Activated naive CD8-positive, alpha-beta T cell treated with anti-CD3 and anti-CD28 coated beads, Interleukin-2, amount 50 U/mL, for 24 hours (primary cell): Measurements from ENCODE around the gene BRSK1.

Source experiments
- ATAC-seq: fragments of 150-1000 bp; cut with Tn5 transposase; one replicate; pipeline ENCODE4 v1.10.0; 2021
- DNase-seq: peaks from one replicate; pipeline ENCODE4 v3.0.0; 2021
- H3K27ac Mint-ChIP-seq: one replicate; pipeline ENCODE4 v1.8.0; 2021; ENCODE audit warnings: mild to moderate bottlenecking, mixed read lengths
- H3K27me3 Mint-ChIP-seq: one replicate; pipeline ENCODE4 v1.8.0; 2021; ENCODE audit warnings: mixed read lengths
- H3K36me3 Mint-ChIP-seq: one replicate; pipeline ENCODE4 v1.8.0; 2021; ENCODE audit warnings: low read depth, mixed read lengths
- H3K4me1 Mint-ChIP-seq: one replicate; pipeline ENCODE4 v1.8.0; 2021; ENCODE audit warnings: mixed read lengths
- H3K4me3 Mint-ChIP-seq: one replicate; pipeline ENCODE4 v1.8.0; 2021; ENCODE audit warnings: mild to moderate bottlenecking, moderate library complexity, mixed read lengths
- H3K9me3 Mint-ChIP-seq: one replicate; pipeline ENCODE4 v1.8.0; 2021; ENCODE audit warnings: mixed read lengths

BRSK1 gene

DNA sequence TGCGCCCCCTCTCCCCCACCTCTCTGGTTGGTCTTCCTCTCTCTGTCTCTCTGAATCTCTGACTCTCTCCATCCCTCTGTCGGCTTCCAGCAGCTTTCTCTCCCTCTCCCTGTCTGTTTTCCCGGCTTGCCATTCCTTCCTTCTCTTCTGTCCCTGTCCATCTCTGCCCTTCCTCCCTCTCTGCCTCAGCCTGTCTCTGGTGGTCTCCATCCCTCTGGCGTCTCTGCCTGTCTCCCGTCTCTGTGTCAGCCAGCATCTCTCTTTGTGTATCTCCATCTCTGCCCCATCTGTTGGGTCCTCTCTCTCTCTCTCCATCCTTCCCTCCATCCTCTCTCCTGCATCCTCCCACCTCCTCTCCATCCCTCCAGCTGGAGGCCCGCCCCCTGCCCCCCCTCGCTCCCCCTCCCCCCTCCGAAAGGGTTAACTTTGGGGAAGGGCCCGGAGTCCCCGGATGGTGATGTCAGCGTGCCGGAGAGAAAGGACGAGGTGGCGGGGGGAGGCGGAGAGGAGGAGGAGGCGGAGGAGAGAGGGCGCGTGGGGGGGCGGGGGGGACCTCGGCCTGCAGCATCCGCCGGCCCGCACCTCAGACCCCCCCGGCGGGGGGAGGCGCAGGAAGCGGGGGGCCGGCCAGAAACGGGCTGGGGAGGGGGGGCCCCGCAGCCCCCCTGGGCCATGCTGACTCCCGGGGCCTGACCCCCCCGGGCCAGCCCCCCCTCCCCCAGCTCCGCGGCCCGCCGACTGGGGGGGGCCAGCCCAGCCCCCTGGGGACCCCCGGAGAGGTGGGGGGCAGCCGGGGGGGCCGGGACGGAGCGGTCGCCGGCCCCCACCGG lies at the start of gene BRSK1:
TSS of gene BRSK1 (plus strand) at position 450 of the 830 bp plus-strand sequence. CDS start 446 bp downstream, outside the sequence.
- H3K4me1 Mint-ChIP-seq: peaks cover 28% of the 10 kb centered on the region
- H3K4me3 Mint-ChIP-seq: peak within 1 kb of the TSS; percentile 48
- H3K36me3 Mint-ChIP-seq: peaks cover 1% of the 10 kb centered on the region
- ATAC-seq (no peak), DNase-seq (peak; percentile 52)
- H3K27ac Mint-ChIP-seq: peak within 1 kb of the TSS; percentile 5
- H3K27me3 Mint-ChIP-seq: peaks cover 4% of the 10 kb centered on the region
- H3K9me3 Mint-ChIP-seq: no peaks in the 10 kb centered on the region

- ATAC-seq: no peak
Measured at GRCh38 chr19:55238030-55238429, 45.8 kb upstream of the BRSK1 start.

DNA sequence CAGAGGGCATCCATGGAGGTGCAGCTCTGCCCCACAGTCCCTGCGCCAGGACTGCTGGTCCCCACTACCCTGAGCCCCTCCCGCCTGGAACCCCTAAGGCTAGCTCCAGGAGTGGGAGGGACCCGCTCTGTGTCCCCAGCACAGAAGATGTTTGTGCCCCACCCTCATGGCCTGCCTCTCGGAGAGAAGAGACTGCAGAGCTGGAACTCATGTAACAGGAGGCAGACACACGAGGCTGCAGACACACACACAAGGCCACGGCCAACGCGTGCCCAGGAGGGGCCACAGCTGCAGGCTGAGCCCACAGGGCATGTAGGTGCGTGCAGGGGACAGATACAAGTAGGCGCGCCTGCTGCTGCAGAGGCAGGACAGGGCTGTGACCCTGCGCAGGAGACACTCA lies 44.8 kb upstream of the BRSK1 start:
- no peaks in the 10 kb centered on the region for H3K27me3 Mint-ChIP-seq
- no peak overlapping the region for H3K4me3 Mint-ChIP-seq
- DNase-seq: no peak
- no peaks in the 10 kb centered on the region for H3K9me3 Mint-ChIP-seq
- no peak overlapping the region for H3K27ac Mint-ChIP-seq
- no peak for ATAC-seq
- peaks cover 3% of the 10 kb centered on the region for H3K4me1 Mint-ChIP-seq
- peaks cover 48% of the 10 kb centered on the region for H3K36me3 Mint-ChIP-seq

More at GRCh38 chr19:55238030-55238429, 45.8 kb upstream of the BRSK1 start:
- Mint-ChIP-seq H3K4me1 (peaks cover 3% of the 10 kb centered on the region), H3K4me3 (no peak overlapping the region), H3K36me3 (peaks cover 55% of the 10 kb centered on the region), H3K27ac (no peak overlapping the region), H3K9me3 (no peaks in the 10 kb centered on the region), H3K27me3 (no peaks in the 10 kb centered on the region)
- no peak for DNase-seq

DNA sequence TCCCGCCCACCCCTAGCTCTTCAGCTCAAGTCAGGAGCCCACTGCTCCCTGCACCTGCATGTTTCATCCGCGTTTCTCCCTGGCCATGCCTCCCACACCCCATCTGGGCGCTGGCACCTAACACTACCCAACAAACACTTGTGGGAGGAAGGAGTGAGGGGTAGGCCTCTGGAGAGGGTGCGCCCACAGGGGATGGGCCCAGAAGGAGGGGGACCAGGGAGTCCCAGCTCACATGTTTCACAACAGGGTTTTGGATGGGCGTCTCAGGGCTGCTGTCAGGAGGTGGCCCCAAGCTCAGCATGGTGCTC lies 43.1 kb upstream of the BRSK1 start:
- H3K4me3 Mint-ChIP-seq: no peak overlapping the region
- DNase-seq (no peak), ATAC-seq (no peak)
- H3K27ac Mint-ChIP-seq: no peak overlapping the region
- H3K36me3 Mint-ChIP-seq: peaks cover 43% of the 10 kb centered on the region
- H3K9me3 Mint-ChIP-seq: no peaks in the 10 kb centered on the region
- no peaks in the 10 kb centered on the region for H3K27me3 Mint-ChIP-seq
- peaks cover 3% of the 10 kb centered on the region for H3K4me1 Mint-ChIP-seq

DNA sequence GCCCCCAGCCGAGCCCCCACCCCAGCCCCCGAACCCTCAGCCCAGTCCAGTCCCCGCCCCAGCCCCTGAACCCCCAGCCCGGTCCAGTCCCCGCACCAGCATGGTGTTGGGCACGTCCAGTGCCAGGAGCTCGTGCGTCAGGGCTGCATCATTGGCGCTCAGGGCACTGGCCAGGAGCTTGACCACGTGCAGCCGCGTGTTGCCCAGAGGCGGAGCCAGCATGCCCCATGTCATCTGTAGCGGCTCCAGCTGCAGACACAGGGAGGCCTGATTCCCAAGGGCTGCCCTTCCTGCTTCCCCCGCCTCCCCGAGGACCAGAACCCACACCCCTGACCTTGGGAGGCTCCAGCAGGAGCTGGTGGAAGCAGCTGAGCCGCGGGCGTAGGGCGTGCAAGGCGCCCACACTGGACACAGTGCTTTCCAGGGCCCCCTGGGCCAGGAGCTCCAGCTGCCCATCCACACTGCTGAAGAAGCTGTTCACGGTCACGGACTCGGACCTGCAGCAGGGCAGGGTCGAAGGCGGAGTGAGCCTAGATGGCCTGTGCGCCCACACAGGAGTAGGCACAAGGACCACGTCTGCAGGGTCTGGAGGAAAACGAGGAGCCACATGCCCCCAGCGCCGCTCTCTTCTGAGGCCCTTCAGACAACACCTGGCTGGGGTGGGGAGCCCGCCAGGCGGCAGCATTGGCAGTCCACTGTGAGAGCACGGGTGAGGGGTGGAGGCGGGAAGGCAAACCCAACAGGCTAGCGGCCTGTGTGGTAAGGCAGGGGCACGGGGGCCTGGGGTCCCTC lies 42.5 kb upstream of the BRSK1 start:
- no peaks in the 10 kb centered on the region for H3K27me3 Mint-ChIP-seq
- H3K9me3 Mint-ChIP-seq: no peaks in the 10 kb centered on the region
- DNase-seq: no peak
- ATAC-seq: no peak
- H3K27ac Mint-ChIP-seq: no peak overlapping the region
- peaks cover 39% of the 10 kb centered on the region for H3K36me3 Mint-ChIP-seq
- H3K4me3 Mint-ChIP-seq: no peak overlapping the region
- peaks cover 3% of the 10 kb centered on the region for H3K4me1 Mint-ChIP-seq

GRCh38 chr19:55241935-55242464 lies 41.8 kb upstream of the BRSK1 start:
- peaks cover 3% of the 10 kb centered on the region for H3K4me1 Mint-ChIP-seq
- H3K36me3 Mint-ChIP-seq: peaks cover 32% of the 10 kb centered on the region
- DNase-seq (no peak), ATAC-seq (no peak)
- H3K4me3 Mint-ChIP-seq: no peak overlapping the region
- H3K27ac Mint-ChIP-seq: no peak overlapping the region
- H3K9me3 Mint-ChIP-seq: no peaks in the 10 kb centered on the region
- no peaks in the 10 kb centered on the region for H3K27me3 Mint-ChIP-seq

- Mint-ChIP-seq H3K27ac (peak overlapping the region; percentile 28), H3K36me3 (peaks cover 27% of the 10 kb centered on the region), H3K27me3 (no peaks in the 10 kb centered on the region), H3K9me3 (no peaks in the 10 kb centered on the region), H3K4me1 (peaks cover 3% of the 10 kb centered on the region), H3K4me3 (no peak overlapping the region)
- ATAC-seq (peak; percentile 29), DNase-seq (no peak)
Measured at GRCh38 chr19:55242517-55242916, 41.3 kb upstream of the BRSK1 start.

DNA sequence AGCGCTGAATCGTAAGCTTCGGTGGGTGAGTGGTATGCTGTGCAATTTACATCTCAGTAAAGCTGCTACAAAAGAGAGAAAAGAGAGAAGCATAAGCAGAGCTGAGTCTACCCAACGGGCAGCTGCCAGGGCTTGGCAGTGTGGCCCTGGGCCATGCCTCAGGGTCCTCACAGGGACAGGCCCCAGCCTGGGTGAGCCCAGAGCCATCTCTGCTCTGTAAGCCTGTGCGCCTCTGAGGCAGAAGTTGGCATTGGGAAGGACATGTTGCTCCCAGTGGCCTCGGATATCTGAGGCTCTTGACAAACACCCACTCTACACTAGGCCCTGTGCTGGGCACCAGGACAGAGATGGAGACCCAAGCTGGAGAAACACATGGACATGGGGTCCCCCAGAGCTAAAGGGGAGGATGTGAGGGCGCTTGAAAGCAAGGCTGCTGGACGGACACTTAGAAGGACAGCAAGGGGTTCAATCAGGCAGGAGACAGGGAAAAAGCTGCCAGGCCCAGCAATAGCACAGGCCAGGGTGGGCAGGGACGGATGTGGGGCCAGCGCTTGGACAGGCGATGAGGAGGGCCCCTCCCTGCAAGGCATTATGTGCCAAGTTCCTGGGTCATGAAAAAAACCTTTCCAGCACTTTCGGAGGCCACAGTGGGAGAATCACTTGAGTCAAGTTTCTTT lies 39.7 kb upstream of the BRSK1 start:
- H3K27me3 Mint-ChIP-seq: no peaks in the 10 kb centered on the region
- no peak overlapping the region for H3K4me3 Mint-ChIP-seq
- no peak for DNase-seq
- no peak for ATAC-seq
- peaks cover 17% of the 10 kb centered on the region for H3K4me1 Mint-ChIP-seq
- no peak overlapping the region for H3K27ac Mint-ChIP-seq
- H3K36me3 Mint-ChIP-seq: peaks cover 20% of the 10 kb centered on the region
- no peaks in the 10 kb centered on the region for H3K9me3 Mint-ChIP-seq

- DNase-seq (no peak), ATAC-seq (no peak)
- no peak overlapping the region for H3K27ac Mint-ChIP-seq
- H3K36me3 Mint-ChIP-seq: peaks cover 17% of the 10 kb centered on the region
- no peaks in the 10 kb centered on the region for H3K9me3 Mint-ChIP-seq
- no peak overlapping the region for H3K4me3 Mint-ChIP-seq
- H3K27me3 Mint-ChIP-seq: no peaks in the 10 kb centered on the region
- H3K4me1 Mint-ChIP-seq: peaks cover 19% of the 10 kb centered on the region
Measured at GRCh38 chr19:55245236-55245904, 38.4 kb upstream of the BRSK1 start.

GRCh38 chr19:55246462-55247451 lies 37.0 kb upstream of the BRSK1 start:
- no peaks in the 10 kb centered on the region for H3K9me3 Mint-ChIP-seq
- no peak overlapping the region for H3K4me3 Mint-ChIP-seq
- ATAC-seq (no peak), DNase-seq (no peak)
- H3K4me1 Mint-ChIP-seq: peaks cover 32% of the 10 kb centered on the region
- no peak overlapping the region for H3K27ac Mint-ChIP-seq
- H3K27me3 Mint-ChIP-seq: no peaks in the 10 kb centered on the region
- H3K36me3 Mint-ChIP-seq: peaks cover 21% of the 10 kb centered on the region

GRCh38 chr19:55247621-55248099 lies 36.1 kb upstream of the BRSK1 start:
- Mint-ChIP-seq H3K27me3 (no peaks in the 10 kb centered on the region), H3K4me1 (peaks cover 41% of the 10 kb centered on the region), H3K4me3 (no peak overlapping the region), H3K36me3 (peaks cover 21% of the 10 kb centered on the region), H3K9me3 (no peaks in the 10 kb centered on the region), H3K27ac (no peak overlapping the region)
- DNase-seq (no peak), ATAC-seq (no peak)

- peaks cover 44% of the 10 kb centered on the region for H3K4me1 Mint-ChIP-seq
- DNase-seq (no peak), ATAC-seq (no peak)
- H3K27ac Mint-ChIP-seq: no peak overlapping the region
- peaks cover 19% of the 10 kb centered on the region for H3K36me3 Mint-ChIP-seq
- no peak overlapping the region for H3K4me3 Mint-ChIP-seq
- no peaks in the 10 kb centered on the region for H3K27me3 Mint-ChIP-seq
- no peaks in the 10 kb centered on the region for H3K9me3 Mint-ChIP-seq
Measured at GRCh38 chr19:55248166-55248675, 35.6 kb upstream of the BRSK1 start.

- Mint-ChIP-seq H3K4me1 (peaks cover 49% of the 10 kb centered on the region), H3K4me3 (no peak overlapping the region), H3K9me3 (no peaks in the 10 kb centered on the region), H3K27me3 (no peaks in the 10 kb centered on the region), H3K27ac (peak overlapping the region; percentile 31), H3K36me3 (peaks cover 23% of the 10 kb centered on the region)
- DNase-seq (no peak), ATAC-seq (no peak)
Measured at GRCh38 chr19:55248704-55249103, 35.1 kb upstream of the BRSK1 start.
